IPS DF 6.9 (cell line): ENCODE data around the gene USP26.
"Not testable (repeated sequence)": the region's sequence is repeated elsewhere in the genome, so short reads cannot be mapped to it uniquely, and the experiment has no call there.

ENCODE experiments used
- DNase-seq: peaks from one replicate; pipeline ENCODE4 v3.0.0-alpha.2; 2013; ENCODE audit warnings: low read depth, low spot score
- H3K27ac ChIP-seq: one replicate; pipeline ENCODE4 v1.5.1; 2013; ENCODE audit warnings: low read length, control low read depth
- H3K27me3 ChIP-seq: 2 replicates; pipeline ENCODE4 v1.6.1; 2013; ENCODE audit warnings: mild to moderate bottlenecking, low read length; ENCODE audit not compliant: control insufficient read depth, insufficient read depth
- H3K36me3 ChIP-seq: 2 replicates; pipeline ENCODE4 v1.6.1; 2013; ENCODE audit warnings: low read length; ENCODE audit not compliant: control insufficient read depth, insufficient read depth
- H3K4me1 ChIP-seq: 2 replicates; pipeline ENCODE4 v1.6.1; 2013; ENCODE audit warnings: low read length; ENCODE audit not compliant: control insufficient read depth, insufficient read depth
- H3K4me3 ChIP-seq: 2 replicates; pipeline ENCODE4 v1.5.1; 2013; ENCODE audit warnings: mild to moderate bottlenecking, low read length
- H3K9me3 ChIP-seq: 2 replicates; pipeline ENCODE4 v1.6.1; 2013; ENCODE audit warnings: low read length, inconsistent platforms; ENCODE audit not compliant: control insufficient read depth, insufficient read depth
- WGBS: extraction: QIAGEN DNeasy Blood & Tissue Kit; methylation state at CpG from one replicate; pipeline ENCODE4 v1.1.7; 2013; ENCODE audit warnings: mixed read lengths, missing lambda C conversion rate; ENCODE audit not compliant: insufficient read length, insufficient coverage; 5-methylcytosine and 5-hydroxymethylcytosine counted together

USP26 gene, protein sequence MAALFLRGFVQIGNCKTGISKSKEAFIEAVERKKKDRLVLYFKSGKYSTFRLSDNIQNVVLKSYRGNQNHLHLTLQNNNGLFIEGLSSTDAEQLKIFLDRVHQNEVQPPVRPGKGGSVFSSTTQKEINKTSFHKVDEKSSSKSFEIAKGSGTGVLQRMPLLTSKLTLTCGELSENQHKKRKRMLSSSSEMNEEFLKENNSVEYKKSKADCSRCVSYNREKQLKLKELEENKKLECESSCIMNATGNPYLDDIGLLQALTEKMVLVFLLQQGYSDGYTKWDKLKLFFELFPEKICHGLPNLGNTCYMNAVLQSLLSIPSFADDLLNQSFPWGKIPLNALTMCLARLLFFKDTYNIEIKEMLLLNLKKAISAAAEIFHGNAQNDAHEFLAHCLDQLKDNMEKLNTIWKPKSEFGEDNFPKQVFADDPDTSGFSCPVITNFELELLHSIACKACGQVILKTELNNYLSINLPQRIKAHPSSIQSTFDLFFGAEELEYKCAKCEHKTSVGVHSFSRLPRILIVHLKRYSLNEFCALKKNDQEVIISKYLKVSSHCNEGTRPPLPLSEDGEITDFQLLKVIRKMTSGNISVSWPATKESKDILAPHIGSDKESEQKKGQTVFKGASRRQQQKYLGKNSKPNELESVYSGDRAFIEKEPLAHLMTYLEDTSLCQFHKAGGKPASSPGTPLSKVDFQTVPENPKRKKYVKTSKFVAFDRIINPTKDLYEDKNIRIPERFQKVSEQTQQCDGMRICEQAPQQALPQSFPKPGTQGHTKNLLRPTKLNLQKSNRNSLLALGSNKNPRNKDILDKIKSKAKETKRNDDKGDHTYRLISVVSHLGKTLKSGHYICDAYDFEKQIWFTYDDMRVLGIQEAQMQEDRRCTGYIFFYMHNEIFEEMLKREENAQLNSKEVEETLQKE

GRCh38 chrX:133097031-133097430, at the start of gene USP26:
Gene USP26 (minus strand): TSS chrX:133097109. CDS start chrX:133028220, 68,889 bp downstream.
- Histone ChIP-seq H3K27me3 (no peaks in the 10 kb centered on the region), H3K4me1 (no peaks in the 10 kb centered on the region), H3K4me3 (no peak within 1 kb of the TSS), H3K9me3 (no peaks in the 10 kb centered on the region), H3K36me3 (no peaks in the 10 kb centered on the region), H3K27ac (no peak within 1 kb of the TSS)
- DNase-seq: no peak
- WGBS: no CpG with 5 or more reads among the region's 16 CpGs

- no CpG with 5 or more reads among the region's 4 CpGs for WGBS
- Histone ChIP-seq H3K4me3 (no peak overlapping the region), H3K9me3 (no peaks in the 10 kb centered on the region), H3K27me3 (no peaks in the 10 kb centered on the region), H3K4me1 (no peaks in the 10 kb centered on the region), H3K27ac (no peak overlapping the region), H3K36me3 (no peaks in the 10 kb centered on the region)
- no peak for DNase-seq
Measured at GRCh38 chrX:133134282-133134681, 37.4 kb upstream of the USP26 start.

DNA sequence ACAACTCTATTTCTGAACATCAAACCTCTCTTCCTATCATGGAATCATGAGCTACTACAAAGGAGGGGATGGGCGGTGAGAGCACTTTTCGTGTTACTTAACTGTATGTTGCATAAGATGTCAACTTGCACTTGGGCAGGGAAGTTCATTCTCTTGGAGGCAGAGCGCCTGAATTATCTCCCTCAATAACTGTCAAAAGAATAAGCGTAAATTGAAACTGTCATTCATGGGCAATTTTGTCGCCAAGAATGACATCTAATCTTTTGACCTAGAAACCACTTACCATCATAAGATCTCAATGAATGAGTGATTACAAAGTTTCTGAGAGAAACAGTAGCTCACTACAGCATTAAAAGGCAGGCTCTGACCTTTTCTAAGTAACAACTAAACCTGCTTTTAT, 23.5 kb upstream of the USP26 start:
- Histone ChIP-seq H3K27me3 (no peaks in the 10 kb centered on the region), H3K9me3 (no peaks in the 10 kb centered on the region), H3K4me3 (no peak overlapping the region), H3K4me1 (no peaks in the 10 kb centered on the region), H3K36me3 (no peaks in the 10 kb centered on the region), H3K27ac (no peak overlapping the region)
- no peak for DNase-seq
- WGBS: no CpG with 5 or more reads among the region's 5 CpGs

GRCh38 chrX:133094098-133094731, 2.7 kb downstream of the USP26 start:
- Histone ChIP-seq H3K9me3 (no peaks in the 10 kb centered on the region), H3K4me3 (no peak overlapping the region), H3K36me3 (no peaks in the 10 kb centered on the region), H3K4me1 (no peaks in the 10 kb centered on the region), H3K27me3 (no peaks in the 10 kb centered on the region), H3K27ac (no peak overlapping the region)
- WGBS: no CpG with 5 or more reads among the region's 8 CpGs
- no peak for DNase-seq

- Histone ChIP-seq H3K9me3 (no peaks in the 10 kb centered on the region), H3K4me3 (no peak overlapping the region), H3K36me3 (no peaks in the 10 kb centered on the region), H3K4me1 (no peaks in the 10 kb centered on the region), H3K27ac (no peak overlapping the region), H3K27me3 (no peaks in the 10 kb centered on the region)
- DNase-seq: no peak
Measured at GRCh38 chrX:133090236-133090809, 6.6 kb downstream of the USP26 start.

DNA sequence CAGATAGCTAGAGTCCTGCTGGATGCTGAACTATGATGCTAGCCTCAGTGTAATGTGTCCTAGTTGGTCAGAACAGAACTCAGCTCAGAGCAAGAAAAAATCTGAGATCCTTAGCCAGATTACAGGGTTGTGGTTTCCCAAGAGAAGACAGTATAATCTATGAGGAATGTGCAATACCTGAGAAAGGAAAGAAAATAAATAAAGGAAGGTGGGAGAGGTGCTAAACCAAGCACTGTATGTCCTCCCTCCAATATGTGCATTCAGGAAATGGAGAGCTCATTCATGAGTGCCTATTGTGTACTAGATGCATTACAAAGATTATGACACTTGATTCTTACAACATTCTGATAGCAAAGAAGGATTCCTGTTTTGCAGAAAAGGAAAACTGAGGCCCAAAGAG, 7.5 kb downstream of the USP26 start:
- no peak for DNase-seq
- Histone ChIP-seq H3K27ac (no peak overlapping the region), H3K27me3 (no peaks in the 10 kb centered on the region)

GRCh38 chrX:133085785-133086184, 11.1 kb downstream of the USP26 start:
- Histone ChIP-seq H3K4me3 (no peak overlapping the region), H3K27me3 (no peaks in the 10 kb centered on the region), H3K36me3 (no peaks in the 10 kb centered on the region), H3K9me3 (no peaks in the 10 kb centered on the region), H3K27ac (no peak overlapping the region), H3K4me1 (no peaks in the 10 kb centered on the region)
- no CpG with 5 or more reads among the region's 3 CpGs for WGBS
- no peak for DNase-seq

More for the DNA sequence above, 7.5 kb downstream of the USP26 start:
- Histone ChIP-seq H3K9me3 (no peaks in the 10 kb centered on the region), H3K4me1 (no peaks in the 10 kb centered on the region), H3K4me3 (no peak overlapping the region), H3K36me3 (no peaks in the 10 kb centered on the region)

GRCh38 chrX:133085056-133085455, 11.9 kb downstream of the USP26 start:
- not testable (repeated sequence) for H3K36me3 ChIP-seq, H3K27me3 ChIP-seq, DNase-seq, H3K27ac ChIP-seq, H3K9me3 ChIP-seq, H3K4me3 ChIP-seq, H3K4me1 ChIP-seq
- WGBS: no CpG with 5 or more reads among the region's 4 CpGs

DNA sequence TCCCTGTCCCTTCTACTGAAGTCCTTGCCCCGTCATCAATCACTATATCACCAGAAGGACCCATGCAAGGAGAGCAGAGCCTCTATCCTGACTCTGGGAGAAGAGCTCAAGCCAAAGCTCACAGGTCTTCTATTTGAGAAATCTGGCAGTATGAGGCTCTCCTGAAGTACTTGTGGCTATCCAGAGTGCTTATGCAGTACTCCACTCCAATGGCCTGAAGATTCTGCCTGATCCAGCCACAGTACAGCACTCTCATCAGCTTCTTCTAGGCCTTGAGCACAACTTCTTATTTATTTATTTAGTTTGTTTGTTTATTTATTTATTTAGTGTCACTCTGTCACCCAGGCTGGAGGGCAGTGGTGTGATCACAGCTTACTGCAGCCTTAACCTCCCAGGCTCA, 13.0 kb downstream of the USP26 start:
- Histone ChIP-seq H3K27ac (no peak overlapping the region), H3K36me3 (no peaks in the 10 kb centered on the region), H3K4me1 (no peaks in the 10 kb centered on the region), H3K27me3 (no peaks in the 10 kb centered on the region), H3K9me3 (no peaks in the 10 kb centered on the region), H3K4me3 (no peak overlapping the region)
- no peak for DNase-seq
- WGBS: no CpG with 5 or more reads among the region's 1 CpG

DNA sequence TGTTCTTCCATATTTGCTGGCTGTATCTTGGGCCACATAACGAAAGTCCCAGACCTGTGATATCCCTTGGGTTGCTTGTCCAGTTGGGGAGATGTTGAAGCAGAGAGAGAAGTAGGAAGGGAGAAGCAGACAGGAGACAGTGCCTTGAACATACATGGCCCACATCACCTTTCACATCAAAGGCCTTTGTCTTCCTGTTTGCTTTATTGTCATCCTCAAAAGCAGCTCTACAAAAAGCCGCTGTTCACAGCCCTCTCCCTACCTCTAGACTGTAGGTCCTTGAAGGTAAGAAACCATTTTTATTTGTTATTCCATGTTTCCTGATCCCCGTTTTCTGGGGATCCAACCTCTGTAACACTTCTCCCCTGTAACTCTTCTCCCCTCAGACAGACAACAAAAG, 14.9 kb downstream of the USP26 start:
- Histone ChIP-seq H3K9me3 (no peaks in the 10 kb centered on the region), H3K4me3 (no peak overlapping the region), H3K27ac (no peak overlapping the region), H3K4me1 (no peaks in the 10 kb centered on the region), H3K27me3 (no peaks in the 10 kb centered on the region), H3K36me3 (no peaks in the 10 kb centered on the region)
- DNase-seq: no peak
- WGBS: no CpG with 5 or more reads among the region's 3 CpGs
